CMK (cell line): ENCODE data around the gene NEK6.

Experiments
- DNase-seq: peaks from one replicate; pipeline ENCODE4 v3.0.0-alpha.2; 2010; ENCODE audit warnings: low read depth

Gene NEK6

GRCh38 chr9:124321935-124322334 lies 64.2 kb downstream of the NEK6 start:
- DNase-seq = no peak

GRCh38 chr9:124322618-124323432 lies 65.1 kb downstream of the NEK6 start:
- peak; percentile 63 for DNase-seq

GRCh38 chr9:124323904-124324303 lies 66.2 kb downstream of the NEK6 start:
- no peak for DNase-seq

GRCh38 chr9:124325816-124326215 lies 68.1 kb downstream of the NEK6 start:
- DNase-seq = no peak

GRCh38 chr9:124326378-124326777 lies 68.6 kb downstream of the NEK6 start:
- DNase-seq = no peak

- no peak for DNase-seq
Measured at GRCh38 chr9:124327491-124327890, 69.7 kb downstream of the NEK6 start.

GRCh38 chr9:124328285-124328684 lies 70.5 kb downstream of the NEK6 start:
- DNase-seq = no peak

GRCh38 chr9:124329206-124329792 lies 71.5 kb downstream of the NEK6 start:
- DNase-seq = no peak

- DNase-seq = no peak
Measured at GRCh38 chr9:124330011-124330697, 72.4 kb downstream of the NEK6 start.

GRCh38 chr9:124331580-124331979 lies 73.8 kb downstream of the NEK6 start:
- DNase-seq = no peak

- DNase-seq = no peak
Measured at GRCh38 chr9:124332361-124333202, 74.8 kb downstream of the NEK6 start.

GRCh38 chr9:124333203-124333579 lies 75.4 kb downstream of the NEK6 start:
- DNase-seq = no peak

GRCh38 chr9:124334568-124335319 lies 77.0 kb downstream of the NEK6 start:
- DNase-seq = no peak

- DNase-seq = no peak
Measured at GRCh38 chr9:124335320-124335707, 77.6 kb downstream of the NEK6 start.

GRCh38 chr9:124337562-124337961 lies 79.8 kb downstream of the NEK6 start:
- no peak for DNase-seq

GRCh38 chr9:124339603-124340146 lies 81.9 kb downstream of the NEK6 start:
- no peak for DNase-seq

- DNase-seq = no peak
Measured at GRCh38 chr9:124340219-124341069, 82.7 kb downstream of the NEK6 start.

GRCh38 chr9:124341455-124342170 lies 83.9 kb downstream of the NEK6 start:
- no peak for DNase-seq

- DNase-seq = no peak
Measured at GRCh38 chr9:124342402-124342775, 84.6 kb downstream of the NEK6 start.
